GM23338 (cell line): ENCODE data around the gene AKAP13. TPM values are rescaled to one million over a fixed set of nuclear protein-coding genes. Genes with fewer than 3 reads are reported as not detected.

Experiments
- ATAC-seq: fragments of 200-7000 bp; cut with Tn5 transposase; 3 replicates; pipeline ENCODE4 v1.9.1; 2020
- DNase-seq: peaks from one replicate; pipeline ENCODE4 v3.0.0-alpha.2; 2015; ENCODE audit warnings: low spot score
- H2AFZ ChIP-seq: fragments of 200-600 bp; sonication (generic); 2 replicates; pipeline ENCODE4 v1.8.0; 2016; ENCODE audit warnings: antibody characterized with exemption, mild to moderate bottlenecking, moderate library complexity
- H3F3A ChIP-seq: fragments of 200-600 bp; sonication (generic); replicated peaks from 2 replicates; pipeline ENCODE4 v1.8.0; 2017; ENCODE audit warnings: antibody characterized with exemption, mixed run types, low read depth
- H3K27ac ChIP-seq: fragments of 200-600 bp; sonication (generic); 2 replicates; pipeline ENCODE4 v1.6.1; 2016; ENCODE audit warnings: low read depth
- H3K27me3 ChIP-seq: fragments of 200-600 bp; sonication (generic); 2 replicates; pipeline ENCODE4 v1.8.0; 2016; ENCODE audit warnings: mild to moderate bottlenecking, mixed run types, moderate library complexity; ENCODE audit not compliant: insufficient read depth
- H3K36me3 ChIP-seq: fragments of 200-600 bp; sonication (generic); 2 replicates; pipeline ENCODE4 v1.8.0; 2016; ENCODE audit warnings: mild to moderate bottlenecking; ENCODE audit not compliant: insufficient read depth
- H3K4me1 ChIP-seq: fragments of 200-600 bp; sonication (generic); 2 replicates; pipeline ENCODE4 v1.8.0; 2016; ENCODE audit warnings: mild to moderate bottlenecking, moderate library complexity; ENCODE audit not compliant: insufficient read depth
- H3K4me2 ChIP-seq: fragments of 200-600 bp; sonication (generic); 2 replicates; pipeline ENCODE4 v1.7.1; 2017; ENCODE audit warnings: mixed run types
- H3K4me3 ChIP-seq: fragments of 200-600 bp; sonication (generic); 2 replicates; pipeline ENCODE4 v1.6.1; 2016; ENCODE audit warnings: mixed run types
- H3K79me2 ChIP-seq: fragments of 200-600 bp; sonication (generic); replicated peaks from 2 replicates; pipeline ENCODE4 v1.8.0; 2017; ENCODE audit warnings: mild to moderate bottlenecking; ENCODE audit not compliant: insufficient read depth
- H3K9me2 ChIP-seq: fragments of 200-600 bp; sonication (generic); 2 replicates; pipeline ENCODE4 v1.8.0; 2017; ENCODE audit not compliant: insufficient read depth
- H4K20me1 ChIP-seq: fragments of 200-600 bp; sonication (generic); replicated peaks from 2 replicates; pipeline ENCODE4 v1.8.0; 2017; ENCODE audit warnings: mild to moderate bottlenecking; ENCODE audit not compliant: insufficient read depth
- H3K27ac Mint-ChIP-seq: 2 replicates; pipeline ENCODE4 v1.8.0; 2020; ENCODE audit warnings: inconsistent platforms, mild to moderate bottlenecking, moderate library complexity, mixed read lengths
- H3K27me3 Mint-ChIP-seq: 3 replicates; pipeline ENCODE4 v1.8.0; 2022; ENCODE audit warnings: low read depth, mild to moderate bottlenecking, moderate library complexity, mixed read lengths, inconsistent platforms; ENCODE audit not compliant: insufficient read depth, poor library complexity
- H3K36me3 Mint-ChIP-seq: 3 replicates; pipeline ENCODE4 v1.8.0; 2021; ENCODE audit warnings: low read depth, mild to moderate bottlenecking, inconsistent platforms, moderate library complexity, mixed read lengths
- H3K4me1 Mint-ChIP-seq: 3 replicates; pipeline ENCODE4 v1.8.0; 2020; ENCODE audit warnings: mild to moderate bottlenecking, inconsistent platforms, mixed read lengths
- H3K4me3 Mint-ChIP-seq: 3 replicates; pipeline ENCODE4 v1.8.0; 2021; ENCODE audit warnings: moderate library complexity, mild to moderate bottlenecking, inconsistent platforms, mixed read lengths
- H3K9me3 Mint-ChIP-seq: 3 replicates; pipeline ENCODE4 v1.8.0; 2020; ENCODE audit warnings: moderate library complexity, mild to moderate bottlenecking, inconsistent platforms, mixed read lengths
- CREB1 ChIP-seq: fragments of 250-450 bp; sonication (Bioruptor Pico); IDR thresholded peaks from 2 replicates; pipeline ENCODE4 v1.5.0; 2020; ENCODE audit warnings: low read depth, mild to moderate bottlenecking, moderate library complexity
- CTCF ChIP-seq, 2 experiments: fragments of 200-600 bp in 1 of 2; sonication (generic) in 1 of 2; conservative IDR thresholded peaks; 2 replicates each; pipeline versions ENCODE4 v1.5.1 to v1.6.1; 2016 to 2017; ENCODE audit warnings: antibody characterized with exemption in 2 of 2, low read depth in 2 of 2, mild to moderate bottlenecking in 2 of 2, moderate library complexity in 1 of 2
- ETS1 ChIP-seq: IDR thresholded peaks from 2 replicates; pipeline ENCODE4 v1.6.1; 2016; ENCODE audit warnings: antibody characterized with exemption
- EZH2 ChIP-seq: fragments of 200-600 bp; sonication (generic); IDR thresholded peaks from one replicate; pipeline ENCODE4 v1.8.0; 2017; ENCODE audit warnings: antibody characterized with exemption, mild to moderate bottlenecking, low read depth; ENCODE audit not compliant: unreplicated experiment
- EZH2phosphoT487 ChIP-seq: fragments of 200-600 bp; sonication (generic); IDR thresholded peaks from one replicate; pipeline ENCODE4 v1.8.1; 2018; ENCODE audit warnings: antibody characterized with exemption; ENCODE audit not compliant: unreplicated experiment
- JUNB ChIP-seq: IDR thresholded peaks from one replicate; pipeline ENCODE4 v1.6.1; 2016; ENCODE audit warnings: antibody characterized with exemption; ENCODE audit not compliant: unreplicated experiment
- NANOG ChIP-seq: IDR thresholded peaks from 2 replicates; pipeline ENCODE4 v1.6.1; 2016; ENCODE audit warnings: antibody characterized with exemption, borderline replicate concordance
- POLR2AphosphoS5 ChIP-seq: IDR thresholded peaks from 2 replicates; pipeline ENCODE4 v1.6.1; 2016; ENCODE audit warnings: antibody characterized with exemption, low read depth
- REST ChIP-seq: IDR thresholded peaks from one replicate; pipeline ENCODE4 v1.6.1; 2018; ENCODE audit warnings: antibody characterized with exemption; ENCODE audit not compliant: unreplicated experiment
- STAT1 ChIP-seq: IDR thresholded peaks from one replicate; pipeline ENCODE4 v1.6.1; 2016; ENCODE audit warnings: antibody characterized with exemption; ENCODE audit not compliant: unreplicated experiment
- ZNF114 ChIP-seq: fragments of 250-450 bp; sonication (Bioruptor Pico); IDR thresholded peaks from 2 replicates; pipeline ENCODE4 v1.5.0; 2020; ENCODE audit warnings: mild to moderate bottlenecking, moderate library complexity
- ZNF331 ChIP-seq: fragments of 250-450 bp; sonication (Bioruptor Pico); IDR thresholded peaks from 2 replicates; pipeline ENCODE4 v1.5.0; 2020; ENCODE audit warnings: low read depth, mild to moderate bottlenecking, moderate library complexity
- ZNF462 ChIP-seq: fragments of 250-450 bp; sonication (Bioruptor Pico); IDR thresholded peaks from 2 replicates; pipeline ENCODE4 v1.5.0; 2020; ENCODE audit warnings: mild to moderate bottlenecking, moderate library complexity
- polyA plus RNA-seq: library from polyadenylated mRNA; unstranded; fragments of >200 nt; fragmentation: Nextera tagmentation; extraction: Ambion mirVana; gene quantifications from 2 replicates; pipeline ENCODE4 v1.2.1, GENCODE V29; 2016
- total RNA-seq: library from RNA; depleted of rRNA; stranded (reverse); fragments of >200 nt; shearing (Covaris generic); gene quantifications from 2 replicates; pipeline ENCODE4 v1.2.3, GENCODE V29; 2014

The AKAP13 gene
- total and polyA plus RNA-seq, 2 experiments from 2014 or later = 46.2 to 60.7 TPM

- no peaks in the 10 kb centered on the region for H3K4me1 ChIP-seq
- Mint-ChIP-seq H3K27ac (no peak overlapping the region; the same call in 1 of the 2 replicates), H3K27me3 (no peaks in the 10 kb centered on the region), H3K36me3 (peaks cover 36% of the 10 kb centered on the region), H3K4me1 (peaks cover 13% of the 10 kb centered on the region; the same call in 2 of the 3 replicates), H3K4me3 (no peak overlapping the region), H3K9me3 (no peaks in the 10 kb centered on the region)
- DNase-seq = no peak
- no peaks in the 10 kb centered on the region for H3K9me2 ChIP-seq
- 0 out of 2 replicates have a peak, but pooled peaks cover 13% of the 10 kb centered on the region for H4K20me1 ChIP-seq
- no peaks in the 10 kb centered on the region for H3K36me3 ChIP-seq
- no peak; the same call in 2 of the 3 replicates for ATAC-seq
- H2AFZ ChIP-seq = no peak overlapping the region
- H3K79me2 ChIP-seq = peaks cover 23% of the 10 kb centered on the region
- H3F3A ChIP-seq = no peaks in the 10 kb centered on the region
- H3K4me2 ChIP-seq = no peak overlapping the region
- H3K27me3 ChIP-seq = no peaks in the 10 kb centered on the region
- no peak overlapping the region for H3K4me3 ChIP-seq
- no peak overlapping the region for H3K27ac ChIP-seq
- TF ChIP-seq REST (no peak), EZH2 (no peak), ZNF331 (no peak), CTCF (conservative IDR thresholded peaks at IDR 0.05; ENCODE audit: low read depth in 2 of 2) (no peak), POLR2AphosphoS5 (no peak), ZNF462 (CRISPR knock-in tag) (no peak), EZH2phosphoT487 (no peak), NANOG (no peak), JUNB (no peak), STAT1 (no peak), ZNF114 (CRISPR knock-in tag) (no peak), CREB1 (CRISPR knock-in tag) (no peak), ETS1 (no peak)
Measured at GRCh38 chr15:85582131-85583079, 202.0 kb downstream of the AKAP13 start.
